ENCODE measurements around the gene TEDDM1. TPM values are rescaled to one million over a fixed set of nuclear protein-coding genes. Genes with fewer than 3 reads are reported as not detected.

TEDDM1 gene
- total RNA-seq, 6 experiments from 2014 or later, result not detected

DNA sequence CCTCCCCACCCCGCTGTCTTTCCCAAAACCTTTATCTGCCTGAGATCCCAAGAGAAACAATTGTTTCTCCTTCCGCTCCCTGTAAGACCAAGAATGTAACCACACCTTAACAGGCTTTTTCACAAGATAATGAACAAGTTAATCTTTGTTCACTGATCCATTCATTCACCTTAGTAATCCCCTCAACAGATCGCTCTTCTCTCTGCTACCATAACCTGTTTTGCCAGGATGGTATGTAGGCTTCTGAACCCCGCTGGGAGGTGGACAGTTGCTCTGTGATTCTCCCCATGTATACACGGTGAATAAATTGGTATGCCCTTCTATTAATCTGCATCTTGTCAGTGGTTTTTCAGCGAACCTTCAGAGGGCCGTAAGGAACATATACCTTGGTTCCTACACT, 30.8 kb upstream of the TEDDM1 start:
- intact Hi-C loops (cut with DNase I), result no loop called here

DNA sequence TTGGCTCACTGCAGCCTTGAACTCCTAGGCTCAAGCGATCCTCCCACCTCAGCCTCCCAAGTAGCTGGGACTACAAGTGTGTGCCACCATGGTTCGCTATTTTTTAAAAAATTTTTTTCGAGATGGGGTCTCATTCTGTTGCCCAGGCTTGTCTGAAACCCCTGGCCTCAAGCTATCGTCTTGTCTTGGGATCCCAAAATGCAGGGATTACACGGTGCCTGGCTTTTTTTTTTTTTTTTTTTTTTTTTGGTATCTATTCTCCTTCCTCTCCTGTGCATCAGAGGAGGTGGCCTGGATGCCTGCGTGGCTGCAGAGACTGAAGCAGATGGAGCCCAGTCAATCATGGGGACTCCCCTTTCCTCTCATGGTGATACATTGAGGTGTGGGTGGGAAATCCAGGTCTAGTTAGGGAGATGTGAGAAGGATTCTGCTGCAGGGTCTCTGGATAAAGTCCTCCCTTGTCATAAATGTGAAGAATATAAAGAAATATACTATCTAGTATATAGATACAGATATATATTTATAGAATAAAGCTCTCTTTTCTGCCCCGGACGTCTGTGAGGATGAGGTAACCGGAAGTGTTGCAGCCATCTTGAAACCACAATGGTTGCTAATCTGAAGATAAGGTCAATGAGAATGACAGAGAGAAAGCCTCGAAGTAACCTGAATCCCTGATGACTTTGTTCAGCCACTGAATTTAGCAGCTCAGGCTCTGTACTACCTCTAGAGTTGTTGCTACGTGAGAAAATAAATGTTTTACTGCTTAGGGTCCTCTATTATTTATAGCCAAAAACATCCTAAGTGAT, 30.0 kb upstream of the TEDDM1 start:
- no peaks in the 10 kb centered on the region for H3K9me3 ChIP-seq
- no peaks in the 10 kb centered on the region for H3K4me1 ChIP-seq
- no peaks in the 10 kb centered on the region for H3K27me3 ChIP-seq
- intact Hi-C loops (cut with DNase I), result no loop called here
- no peaks in the 10 kb centered on the region for H3K36me3 ChIP-seq
- TF ChIP-seq, protein P1, sequence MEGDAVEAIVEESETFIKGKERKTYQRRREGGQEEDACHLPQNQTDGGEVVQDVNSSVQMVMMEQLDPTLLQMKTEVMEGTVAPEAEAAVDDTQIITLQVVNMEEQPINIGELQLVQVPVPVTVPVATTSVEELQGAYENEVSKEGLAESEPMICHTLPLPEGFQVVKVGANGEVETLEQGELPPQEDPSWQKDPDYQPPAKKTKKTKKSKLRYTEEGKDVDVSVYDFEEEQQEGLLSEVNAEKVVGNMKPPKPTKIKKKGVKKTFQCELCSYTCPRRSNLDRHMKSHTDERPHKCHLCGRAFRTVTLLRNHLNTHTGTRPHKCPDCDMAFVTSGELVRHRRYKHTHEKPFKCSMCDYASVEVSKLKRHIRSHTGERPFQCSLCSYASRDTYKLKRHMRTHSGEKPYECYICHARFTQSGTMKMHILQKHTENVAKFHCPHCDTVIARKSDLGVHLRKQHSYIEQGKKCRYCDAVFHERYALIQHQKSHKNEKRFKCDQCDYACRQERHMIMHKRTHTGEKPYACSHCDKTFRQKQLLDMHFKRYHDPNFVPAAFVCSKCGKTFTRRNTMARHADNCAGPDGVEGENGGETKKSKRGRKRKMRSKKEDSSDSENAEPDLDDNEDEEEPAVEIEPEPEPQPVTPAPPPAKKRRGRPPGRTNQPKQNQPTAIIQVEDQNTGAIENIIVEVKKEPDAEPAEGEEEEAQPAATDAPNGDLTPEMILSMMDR (IDR thresholded peaks at IDR 0.05), result no peak
- TF ChIP-seq POLR2A (IDR thresholded peaks at IDR 0.05), result no peak
- no peak overlapping the region for H3K4me3 ChIP-seq
- DNase-seq (no peak), ATAC-seq (no peak)
- H3K27ac ChIP-seq, result no peak overlapping the region
- WGBS (ENCODE audit: insufficient coverage, low coverage, low lambda C conversion rate, missing lambda C conversion rate), result 54% methylated on average over 11 of the region's 11 CpGs

More for the DNA sequence above, 30.8 kb upstream of the TEDDM1 start:
- no peaks in the 10 kb centered on the region for H3K4me1 ChIP-seq
- WGBS (ENCODE audit: insufficient coverage, low coverage, low lambda C conversion rate, missing lambda C conversion rate), result 85% methylated on average over 7 of the region's 7 CpGs
- DNase-seq (no peak), ATAC-seq (no peak)
- H3K27me3 ChIP-seq, result no peaks in the 10 kb centered on the region
- H3K9me3 ChIP-seq, result no peaks in the 10 kb centered on the region
- no peak overlapping the region for H3K27ac ChIP-seq
- no peaks in the 10 kb centered on the region for H3K36me3 ChIP-seq
- TF ChIP-seq POLR2A (IDR thresholded peaks at IDR 0.05), result no peak
- TF ChIP-seq, protein P1 (IDR thresholded peaks at IDR 0.05), result no peak
- H3K4me3 ChIP-seq, result no peak overlapping the region

DNA sequence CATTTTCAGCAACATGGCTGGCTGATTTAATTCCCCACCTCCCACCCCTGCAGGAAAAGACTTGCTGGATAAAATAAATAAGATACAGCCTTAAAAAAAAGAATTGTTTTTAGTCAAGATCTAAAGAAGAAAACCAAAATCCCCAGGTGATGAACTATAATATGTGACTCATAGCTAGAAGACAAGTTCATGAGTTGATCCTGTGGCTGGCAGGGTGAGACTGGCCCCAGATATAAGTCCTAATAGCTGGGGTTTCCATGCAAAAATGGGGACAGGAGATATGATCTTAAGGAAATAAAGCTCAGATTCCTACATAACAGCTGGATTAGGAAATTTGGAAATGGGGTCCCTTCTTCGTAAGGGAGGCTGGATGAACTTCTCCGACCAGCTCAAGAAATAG, 27.6 kb upstream of the TEDDM1 start:
- Histone ChIP-seq H3K27me3 (no peaks in the 10 kb centered on the region), H3K36me3 (no peaks in the 10 kb centered on the region), H3K27ac (no peak overlapping the region), H3K4me1 (no peaks in the 10 kb centered on the region), H3K4me3 (no peak overlapping the region), H3K9me3 (no peaks in the 10 kb centered on the region)
- ATAC-seq, result no peak
- intact Hi-C loops (cut with DNase I), result no loop called here
- no peak for DNase-seq
- TF ChIP-seq, protein P1 (IDR thresholded peaks at IDR 0.05), result no peak
- no peak for TF ChIP-seq POLR2A (IDR thresholded peaks at IDR 0.05)
- WGBS (ENCODE audit: insufficient coverage, low coverage, low lambda C conversion rate, missing lambda C conversion rate), result 73% methylated on average over 2 of the region's 2 CpGs

DNA sequence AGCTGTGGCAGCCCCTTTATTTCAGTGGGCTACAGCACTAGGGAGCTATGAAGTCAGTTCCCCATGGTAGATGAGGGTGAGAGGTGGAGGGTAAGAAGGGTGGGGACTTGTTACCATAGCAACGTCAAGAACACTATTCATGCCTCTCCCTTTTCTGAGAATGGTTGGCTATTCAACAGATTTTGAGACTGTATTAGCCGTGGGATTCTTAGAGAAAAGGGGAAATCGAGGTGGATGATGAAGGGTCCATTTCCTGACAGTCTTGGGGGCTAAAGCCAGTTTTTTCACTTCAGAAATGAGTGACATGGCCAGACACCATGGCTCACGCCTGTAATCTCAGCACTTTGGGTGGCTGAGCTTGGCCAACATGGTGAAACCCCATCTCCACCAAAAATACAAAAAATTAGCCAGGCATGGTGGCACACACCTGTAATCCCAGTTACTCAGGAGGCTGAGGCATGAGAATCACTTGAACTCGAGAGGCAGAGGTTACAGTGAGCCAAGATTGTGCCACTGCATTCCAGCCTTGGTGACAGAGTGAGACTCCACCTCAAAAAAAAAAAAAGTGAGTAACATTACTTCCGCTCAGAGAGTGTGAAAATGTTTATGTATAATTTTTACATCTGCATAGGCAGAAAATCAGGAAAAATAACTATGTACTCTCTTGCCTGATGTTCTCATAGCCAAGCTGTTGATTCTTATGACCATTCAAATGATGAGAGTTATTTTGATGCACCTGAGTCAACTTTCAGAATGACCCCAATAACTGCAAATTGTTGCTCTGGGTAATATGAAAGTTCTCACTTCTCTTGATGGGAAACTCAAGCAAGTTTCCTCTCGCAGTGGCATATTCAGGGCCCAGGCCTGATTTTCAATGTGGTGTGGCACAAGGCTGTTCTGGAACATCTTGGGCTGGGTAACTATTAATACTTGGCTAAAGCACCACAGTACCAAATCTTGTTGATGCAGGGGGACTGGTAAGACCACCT, 26.3 kb upstream of the TEDDM1 start:
- ATAC-seq (no peak), DNase-seq (no peak)
- H3K4me1 ChIP-seq, result no peaks in the 10 kb centered on the region
- no peak overlapping the region for H3K4me3 ChIP-seq
- 60% methylated on average over 6 of the region's 7 CpGs for WGBS (ENCODE audit: insufficient coverage, low coverage, low lambda C conversion rate, missing lambda C conversion rate)
- no peak overlapping the region for H3K27ac ChIP-seq
- H3K9me3 ChIP-seq, result no peaks in the 10 kb centered on the region
- TF ChIP-seq, protein P1 (IDR thresholded peaks at IDR 0.05), result no peak
- TF ChIP-seq POLR2A (IDR thresholded peaks at IDR 0.05), result no peak
- intact Hi-C loops (cut with DNase I), result no loop called here
- no peaks in the 10 kb centered on the region for H3K27me3 ChIP-seq
- H3K36me3 ChIP-seq, result no peaks in the 10 kb centered on the region

Data from right lobe of liver (tissue), 6 donors.